Measurements from ENCODE around the gene TMOD1.

The TMOD1 gene

DNA sequence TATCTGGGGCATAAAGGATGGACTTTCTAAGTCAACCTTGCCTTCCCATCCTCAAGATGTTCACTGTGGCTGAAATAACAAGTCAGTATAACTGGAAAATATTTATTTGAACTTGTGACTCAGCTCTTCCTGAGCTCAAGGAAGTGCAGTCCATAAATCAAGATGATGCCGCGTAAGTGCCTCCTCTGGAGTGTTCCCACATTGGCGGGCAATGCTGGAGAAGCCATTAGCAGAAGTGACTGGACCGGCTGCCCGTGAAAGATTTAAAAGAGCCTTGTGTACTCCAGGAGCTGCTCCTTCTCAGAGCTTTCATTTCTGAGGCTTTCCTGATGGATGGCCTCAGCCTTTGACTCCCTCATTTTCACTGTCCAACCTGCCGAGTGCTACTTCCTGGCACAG is 17.4 kb downstream of the TMOD1 start:
- no peak for DNase-seq

DNA sequence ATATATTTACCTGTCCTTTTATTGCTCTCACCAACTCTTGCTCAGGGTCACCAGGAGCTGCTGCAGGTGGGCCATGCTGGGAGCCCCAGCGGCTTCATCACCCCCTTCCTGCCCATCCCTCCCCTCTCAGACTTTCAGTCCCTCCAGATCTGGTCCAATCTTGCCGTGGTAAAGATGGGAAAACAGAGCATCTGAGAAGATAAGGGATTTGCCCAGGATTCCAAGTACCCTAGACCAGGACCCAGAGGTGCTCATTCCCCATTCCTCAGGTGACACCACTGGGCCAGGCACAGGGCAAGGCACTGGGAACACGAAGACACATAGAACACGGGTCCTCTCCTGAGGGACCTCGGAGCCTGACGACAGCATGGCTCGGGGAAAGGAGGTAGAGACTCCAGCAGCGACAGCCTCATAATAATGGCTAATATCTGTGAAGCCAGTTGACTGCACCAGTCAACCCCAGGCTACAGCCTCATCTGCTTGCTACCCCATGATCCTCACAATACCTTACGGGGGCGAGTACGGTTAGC is 18.0 kb downstream of the TMOD1 start:
- DNase-seq: no peak

DNA sequence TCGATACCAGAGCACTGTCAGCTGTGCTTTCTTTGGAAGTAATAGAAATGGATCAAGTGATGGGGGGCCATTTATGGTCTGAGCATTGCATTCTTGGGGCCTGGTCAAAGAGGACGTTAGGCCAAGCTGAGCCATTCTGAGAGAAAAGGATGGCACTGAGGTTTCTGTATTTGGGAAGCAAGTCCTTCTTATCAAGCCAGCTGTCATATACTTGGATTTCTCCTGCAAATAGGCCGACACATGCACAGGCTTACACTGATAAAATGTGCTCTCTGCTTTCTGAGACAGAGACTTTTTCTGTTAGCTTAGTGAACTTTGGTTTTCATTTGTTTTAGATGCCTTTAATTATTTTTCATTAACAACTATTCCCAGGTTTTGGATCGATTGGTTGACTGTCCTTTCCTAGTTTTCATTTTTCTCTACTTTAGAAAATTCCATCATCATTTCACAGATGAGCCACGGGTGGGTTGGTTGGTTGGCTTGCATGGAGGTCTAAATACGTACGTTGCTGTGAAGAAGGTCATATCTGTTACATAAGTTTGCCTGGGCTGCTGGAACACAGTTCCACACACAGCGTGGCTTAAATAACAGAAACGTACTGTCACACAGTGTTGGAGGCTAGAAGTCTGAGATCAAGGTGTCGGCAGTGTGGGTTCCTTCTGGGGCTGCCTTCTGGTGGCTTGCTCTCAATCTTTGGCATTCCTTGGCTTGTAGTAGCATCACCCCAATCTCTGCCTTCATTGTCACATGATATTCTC is 20.3 kb downstream of the TMOD1 start:
- DNase-seq: no peak

DNA sequence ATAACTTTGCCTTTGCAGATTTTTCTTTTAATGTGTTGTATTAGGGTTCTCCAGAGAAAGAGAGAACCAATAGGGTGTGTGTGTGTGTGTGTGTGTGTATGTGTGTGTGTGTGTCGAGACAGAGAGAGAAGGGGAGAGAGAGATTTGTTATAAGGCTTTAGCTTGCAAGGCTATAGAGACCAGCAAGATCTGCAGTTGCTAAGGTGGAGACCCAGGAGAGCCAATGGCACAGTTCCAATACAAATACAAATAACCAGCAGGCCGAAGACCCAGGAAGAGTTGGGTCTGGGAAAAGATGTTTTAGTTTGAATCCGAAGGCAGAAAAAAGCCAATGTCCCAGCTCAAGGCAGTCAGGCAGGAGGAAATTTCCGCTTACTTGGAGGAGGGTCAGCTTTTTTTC is 23.0 kb downstream of the TMOD1 start:
- DNase-seq: no peak

DNA sequence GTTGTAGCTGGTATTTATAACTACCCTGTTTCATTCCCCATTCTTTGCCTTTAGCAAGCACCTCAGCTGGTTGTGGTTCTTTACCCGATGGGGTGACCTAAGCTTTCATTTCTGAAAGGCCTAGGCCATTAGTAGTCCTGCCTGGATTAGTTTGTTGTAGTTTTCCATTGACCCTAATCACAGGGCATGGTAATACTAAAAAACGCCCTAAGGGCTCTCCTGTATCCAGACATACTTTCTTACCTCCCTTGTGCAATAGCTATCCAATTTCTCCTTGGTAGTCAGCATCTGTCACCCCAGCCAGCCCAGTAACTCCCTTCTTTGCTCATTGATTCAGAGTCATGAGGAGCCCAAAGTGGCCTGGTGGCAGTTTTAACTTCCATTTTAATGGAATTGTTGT is 24.0 kb downstream of the TMOD1 start:
- DNase-seq: no peak

DNA sequence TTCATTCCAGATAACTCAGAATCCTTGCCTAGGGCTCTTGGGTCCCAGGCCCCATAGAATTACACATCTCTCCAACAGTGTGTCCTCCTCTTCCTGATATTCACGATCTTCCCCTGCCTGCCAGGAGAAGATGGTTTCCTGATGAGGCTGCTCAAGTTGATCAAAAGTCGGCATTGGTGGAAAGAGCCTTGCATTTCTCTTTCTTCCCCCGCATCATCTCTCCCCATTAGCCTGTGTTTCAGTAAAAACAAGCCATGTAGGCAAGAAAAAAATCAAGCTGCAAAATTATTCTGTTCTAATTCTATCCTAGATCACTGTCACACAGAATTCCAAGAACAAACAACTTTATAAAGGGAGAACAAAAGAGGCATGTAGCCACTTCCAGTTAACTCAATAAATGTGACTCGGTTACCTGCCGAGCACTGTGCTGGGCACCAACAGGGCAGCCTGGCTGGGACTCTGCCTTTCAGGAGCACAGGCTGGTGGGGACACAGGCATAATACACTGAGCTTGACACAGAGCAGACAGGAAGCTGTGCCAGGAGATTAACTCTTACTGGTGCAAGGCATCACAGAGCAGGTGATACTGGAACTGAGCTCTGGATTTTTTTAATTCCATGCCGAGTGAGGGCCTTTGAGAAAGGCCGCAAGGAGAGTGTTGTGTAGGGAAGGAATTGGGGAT is 25.6 kb downstream of the TMOD1 start:
- DNase-seq: no peak

DNA sequence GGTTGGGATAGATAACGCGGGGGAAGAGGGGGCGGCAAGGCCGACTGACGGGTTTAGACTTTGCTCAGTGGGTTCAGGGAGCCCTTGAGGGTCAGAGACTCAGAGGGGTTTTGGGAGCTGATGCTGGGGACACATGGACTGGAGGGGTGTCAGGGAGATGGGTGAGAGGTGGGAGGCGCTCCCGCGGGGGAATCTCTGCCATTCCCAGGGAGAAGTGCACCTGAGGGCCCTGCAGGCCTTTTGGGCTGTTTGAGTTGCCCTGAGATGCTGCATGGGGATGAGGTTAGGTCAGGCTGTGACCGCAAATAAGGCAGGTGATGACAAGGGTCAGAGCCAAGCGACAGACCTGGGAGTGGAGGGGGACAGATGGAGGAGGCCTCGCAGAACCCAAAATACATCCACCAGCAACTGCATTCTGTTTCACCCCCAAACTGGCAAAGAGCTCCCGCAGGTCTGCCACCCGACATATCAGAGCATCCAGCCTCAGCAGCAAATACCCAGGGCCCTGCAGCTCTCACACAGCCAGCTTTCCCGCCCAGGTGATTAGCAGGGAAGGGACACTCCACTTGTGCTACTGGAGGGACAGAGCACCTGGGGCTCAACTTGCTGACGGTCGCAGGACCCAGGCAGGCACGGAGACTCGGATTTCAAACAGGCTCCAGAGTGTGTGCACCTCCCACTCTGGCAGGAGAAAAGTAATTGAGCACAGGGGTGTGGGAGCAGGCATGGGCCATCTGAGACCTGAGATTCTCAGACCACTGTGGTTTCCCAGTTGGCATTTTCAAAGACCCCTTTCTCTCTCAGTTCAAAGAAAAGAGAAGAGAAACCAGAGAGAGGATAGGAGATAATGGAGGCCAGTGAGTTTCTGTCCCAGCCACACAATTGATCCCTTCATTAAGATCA is 26.4 kb downstream of the TMOD1 start:
- DNase-seq: no peak

DNA sequence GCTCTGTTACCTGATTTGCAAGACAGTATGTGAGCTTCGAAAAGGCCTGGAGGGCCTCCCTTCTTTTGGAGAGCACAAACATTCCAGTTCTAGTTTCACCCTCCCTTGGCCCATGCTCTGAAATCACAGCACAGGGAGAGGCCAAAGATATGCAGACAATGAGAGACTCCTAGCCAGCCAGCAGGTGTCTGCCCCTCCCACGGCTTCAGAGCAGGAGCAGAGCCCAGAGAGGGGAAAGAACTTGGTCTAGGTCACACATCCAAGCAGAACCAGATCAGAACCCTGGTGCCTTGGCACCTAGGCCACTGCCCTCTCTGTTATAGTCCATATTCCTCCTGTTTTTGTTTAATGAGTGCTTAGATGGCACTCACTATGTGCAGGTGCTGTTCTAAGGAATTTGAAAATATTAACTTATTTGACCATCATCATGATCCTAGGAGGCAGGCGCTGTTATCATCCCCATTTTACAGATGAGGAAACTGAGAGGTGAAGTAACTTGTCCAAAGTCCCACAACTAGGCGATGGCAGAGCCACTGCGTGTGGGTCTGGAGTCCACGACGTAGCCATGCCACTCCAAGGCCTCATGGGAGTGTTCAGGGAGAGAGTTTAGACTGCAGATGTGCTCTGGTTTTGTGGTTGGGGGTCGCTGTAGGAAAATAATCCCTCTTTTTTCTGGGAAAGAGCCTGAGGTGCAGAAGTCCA is 27.2 kb downstream of the TMOD1 start:
- DNase-seq: no peak

DNA sequence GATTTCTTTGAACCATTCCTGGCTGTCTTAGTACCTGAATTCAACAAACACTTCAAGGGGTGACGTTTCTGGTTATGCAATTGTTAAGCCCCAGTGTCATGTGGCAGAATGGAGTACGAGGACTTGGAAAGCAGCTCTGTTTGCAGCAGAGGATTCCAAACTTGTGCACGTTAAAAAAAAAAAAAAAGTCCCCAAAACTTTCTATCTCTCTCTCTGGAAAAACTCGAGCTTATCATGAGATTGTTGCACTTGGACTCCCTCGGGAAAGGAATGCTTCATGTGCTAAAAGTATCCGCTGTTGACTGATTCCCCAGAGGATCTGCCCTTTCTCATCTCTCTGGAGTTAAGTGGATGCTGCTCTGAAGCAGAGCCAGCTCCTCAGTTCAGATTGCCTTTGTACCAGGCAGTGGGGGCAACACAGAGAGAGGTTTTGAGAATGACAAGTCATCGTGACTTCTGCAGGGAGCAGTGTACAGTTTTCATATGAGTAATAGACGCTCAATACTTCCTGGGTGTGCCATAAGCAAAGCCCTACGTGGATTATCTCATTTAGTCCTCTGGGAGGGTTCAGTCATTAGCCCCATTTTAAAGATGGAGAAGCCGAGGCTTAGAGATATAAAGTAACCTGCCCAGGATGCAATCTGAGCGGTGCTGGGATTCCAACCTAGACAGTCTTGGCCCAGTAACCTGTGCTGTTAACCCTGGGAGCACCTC is 28.1 kb downstream of the TMOD1 start:
- DNase-seq: no peak

DNA sequence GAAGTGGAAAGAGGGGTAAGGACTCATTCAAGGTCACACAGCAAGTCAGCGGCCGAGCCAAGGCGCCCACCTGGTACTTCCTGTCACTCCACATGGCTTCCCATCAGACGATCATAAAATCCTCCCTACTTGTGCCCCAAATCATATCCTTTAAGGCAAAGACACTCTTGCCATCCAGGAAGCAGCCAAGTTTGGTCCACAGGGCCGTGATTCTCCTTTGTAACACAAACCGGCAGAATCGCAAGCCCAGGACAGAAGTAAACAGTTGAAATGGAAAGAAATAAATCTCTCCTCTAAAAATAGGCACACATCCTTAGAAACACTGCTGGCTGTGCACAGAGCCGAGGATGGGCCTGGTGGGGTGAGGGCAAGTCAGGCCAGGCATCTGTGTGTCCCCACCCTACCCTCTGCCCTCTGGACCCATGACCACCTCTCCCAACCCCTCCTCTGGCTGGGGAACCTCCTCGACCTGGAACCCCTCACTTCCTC is 30.5 kb downstream of the TMOD1 start:
- no peak for DNase-seq

DNA sequence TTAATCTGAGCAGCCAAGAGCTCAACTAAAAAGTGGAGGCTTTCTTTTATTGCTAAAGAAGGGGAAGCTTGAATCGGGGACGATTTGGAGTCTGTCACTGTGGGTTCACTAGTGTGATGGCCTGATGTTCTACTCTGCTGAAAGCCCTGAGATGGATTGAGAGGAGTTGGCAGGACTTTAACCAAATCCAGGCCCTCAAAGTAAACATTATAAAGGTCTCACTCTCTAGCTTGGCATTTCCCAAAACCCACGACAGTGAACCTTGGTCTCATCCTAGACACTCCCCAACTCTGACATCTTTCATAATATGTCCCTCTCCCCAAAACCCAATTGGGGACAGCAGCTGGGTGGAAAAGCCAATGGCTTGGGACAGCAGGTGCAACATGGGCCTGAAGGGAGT is 32.7 kb downstream of the TMOD1 start:
- no peak for DNase-seq

DNA sequence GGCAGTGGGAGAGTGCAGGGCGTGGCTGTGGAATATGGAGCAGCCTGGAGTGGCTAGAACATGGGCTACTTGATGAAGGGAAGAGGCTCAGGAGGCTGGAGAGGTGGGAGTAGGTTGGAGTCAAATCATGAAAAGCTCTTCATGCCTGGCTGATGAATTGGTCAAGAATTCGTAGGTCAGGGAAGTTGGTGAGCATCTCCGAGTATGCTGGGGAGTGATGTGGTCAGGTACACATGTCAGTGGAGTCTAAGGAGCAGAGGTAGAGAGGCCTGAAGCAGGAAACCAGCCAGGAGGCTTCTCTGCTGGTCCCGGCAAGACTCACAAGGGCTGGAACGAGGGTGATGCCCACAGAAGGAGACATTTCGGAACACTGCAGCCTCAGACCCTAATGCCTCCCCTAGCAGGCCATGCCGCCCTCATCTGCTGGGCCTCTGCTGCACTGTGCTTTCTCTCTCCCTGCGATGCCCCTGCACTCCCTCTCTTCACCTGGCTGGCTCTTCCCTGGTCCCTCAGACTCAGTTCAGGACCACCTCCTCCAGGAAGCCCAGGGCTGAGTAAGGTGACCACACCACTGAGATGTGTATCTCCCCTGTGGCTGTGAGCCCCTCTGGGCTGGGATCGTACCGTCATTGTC is 33.6 kb downstream of the TMOD1 start:
- DNase-seq: no peak

DNA sequence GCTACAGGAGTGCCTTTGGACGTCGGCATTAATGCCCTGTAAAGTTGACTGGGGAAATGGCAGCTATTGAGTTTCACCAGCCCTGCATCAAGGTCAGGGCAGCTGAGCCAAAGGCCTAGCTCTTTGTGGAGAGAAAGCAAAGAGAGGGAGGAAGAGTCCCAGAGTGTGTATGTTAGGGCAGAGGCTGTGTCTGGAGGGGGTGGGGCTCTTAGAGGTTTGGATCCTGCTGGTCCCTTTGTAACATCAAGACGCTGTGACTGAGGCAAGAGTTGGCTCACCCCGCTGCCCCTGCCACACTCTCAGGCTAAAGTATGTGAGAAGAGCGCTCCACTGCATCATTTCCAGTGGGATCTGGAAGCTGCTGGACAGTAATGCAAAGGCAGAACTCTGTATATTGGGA is 34.3 kb downstream of the TMOD1 start:
- DNase-seq: no peak

DNA sequence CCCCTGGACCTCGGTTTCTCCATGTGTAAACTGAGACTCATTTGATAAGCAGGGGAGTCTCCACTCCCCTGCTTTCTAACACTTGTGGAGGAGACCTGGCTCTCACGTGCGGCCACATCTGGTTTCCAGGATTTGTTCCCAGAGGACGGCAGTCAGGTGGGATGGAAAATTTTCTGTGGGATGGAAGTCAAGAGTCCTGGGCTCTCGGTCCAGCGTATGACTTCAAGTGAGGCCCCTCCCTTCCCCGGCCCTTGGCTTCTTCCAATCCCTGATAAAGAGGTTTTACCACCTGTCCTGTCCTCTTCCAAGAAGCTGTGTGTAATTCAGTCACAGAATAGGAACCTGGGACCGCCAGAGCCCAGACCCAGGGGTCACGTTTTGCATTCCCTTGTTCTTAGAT is 35.0 kb downstream of the TMOD1 start:
- no peak for DNase-seq

DNA sequence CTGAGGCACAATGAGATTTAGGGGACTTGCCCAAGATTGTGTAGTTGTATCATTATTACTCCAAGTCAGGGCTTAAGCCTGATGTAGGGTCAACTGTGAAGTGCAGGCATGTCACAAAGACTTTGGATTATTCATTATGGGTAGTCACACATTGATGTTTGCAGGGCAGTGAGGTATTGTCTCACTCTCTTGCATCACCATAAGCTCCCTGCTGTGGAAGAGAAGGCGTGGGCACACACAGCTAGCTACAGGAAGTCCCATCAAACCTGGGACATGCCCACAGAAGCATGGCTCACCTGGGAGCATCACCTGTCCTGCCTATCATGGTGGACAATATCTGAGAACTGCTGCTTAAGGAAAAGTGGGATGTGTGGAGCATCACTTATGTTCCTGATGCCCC is 42.1 kb downstream of the TMOD1 start:
- DNase-seq: no peak

DNA sequence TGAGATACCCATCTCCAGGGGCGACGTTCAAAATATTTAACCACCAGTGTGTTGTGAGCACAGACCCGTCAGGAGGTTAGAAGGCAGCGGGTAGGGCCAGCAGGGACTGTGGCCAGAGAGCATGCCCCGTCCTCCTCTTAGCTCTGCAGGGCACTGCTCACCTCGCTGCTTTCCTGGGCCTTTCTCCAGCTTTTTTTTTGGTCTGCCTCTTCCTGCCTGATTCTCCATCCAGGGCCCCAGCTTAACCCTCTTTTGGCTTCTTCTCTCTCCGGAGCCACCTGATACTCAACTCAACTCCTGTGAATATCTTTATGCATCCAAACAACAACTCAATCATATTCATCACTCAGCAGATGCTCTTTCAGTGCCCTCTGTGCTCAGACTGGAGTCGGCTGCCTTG is 44.0 kb downstream of the TMOD1 start:
- no peak for DNase-seq

DNA sequence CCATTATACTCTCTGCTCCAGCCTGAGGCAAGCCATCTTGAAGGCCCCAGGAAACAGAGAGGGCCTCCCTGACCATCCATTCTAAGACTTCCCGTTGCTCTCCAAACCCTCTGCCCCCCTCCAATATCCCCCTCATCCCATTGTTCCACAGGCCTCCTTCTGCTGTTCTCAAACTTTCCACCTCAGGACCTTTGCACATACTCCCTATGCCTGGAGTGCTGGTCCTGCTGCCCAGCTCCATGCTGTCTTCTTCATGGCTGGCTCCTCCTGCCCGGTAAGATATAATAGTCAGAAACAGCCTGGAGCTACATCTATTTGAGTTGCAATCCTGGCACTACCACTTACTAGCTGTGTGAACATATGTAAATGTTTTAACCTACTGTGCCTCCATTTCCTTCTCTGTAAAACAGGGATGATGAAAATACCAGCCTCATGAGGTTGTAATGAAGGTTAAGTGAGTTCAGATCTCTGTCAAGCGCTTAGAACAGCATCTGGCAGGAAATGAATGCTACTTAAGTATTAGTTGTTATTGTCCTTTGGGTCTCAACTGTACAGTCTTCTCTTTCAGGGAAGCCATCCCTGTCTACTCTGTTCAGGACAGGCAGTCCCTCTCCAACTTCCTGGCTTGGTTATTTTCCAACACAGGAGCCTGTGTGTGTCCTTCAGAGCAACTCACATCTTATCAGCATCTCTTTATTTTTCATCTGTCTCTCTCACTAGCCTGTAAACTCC is 45.8 kb downstream of the TMOD1 start:
- DNase-seq: no peak

DNA sequence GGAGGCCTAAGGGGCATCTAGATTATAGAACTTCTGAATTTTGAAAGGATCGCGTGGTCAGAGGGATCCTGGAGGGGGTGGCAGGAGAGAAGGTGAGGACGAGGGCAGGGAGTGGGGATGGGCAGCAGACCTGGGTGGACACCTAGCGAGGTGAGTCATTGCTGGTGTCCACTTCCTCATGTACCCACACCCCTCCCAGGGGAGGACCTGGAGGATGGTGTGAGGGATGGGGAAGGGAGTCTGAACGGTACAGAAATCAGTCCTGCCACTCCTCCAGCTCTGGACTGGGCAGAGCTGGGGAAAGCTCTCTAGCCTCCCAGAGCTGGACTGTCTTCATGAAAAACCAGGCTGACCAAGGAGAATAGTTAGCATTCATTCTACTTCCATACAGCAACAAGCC is 46.9 kb downstream of the TMOD1 start:
- DNase-seq: no peak

DNA sequence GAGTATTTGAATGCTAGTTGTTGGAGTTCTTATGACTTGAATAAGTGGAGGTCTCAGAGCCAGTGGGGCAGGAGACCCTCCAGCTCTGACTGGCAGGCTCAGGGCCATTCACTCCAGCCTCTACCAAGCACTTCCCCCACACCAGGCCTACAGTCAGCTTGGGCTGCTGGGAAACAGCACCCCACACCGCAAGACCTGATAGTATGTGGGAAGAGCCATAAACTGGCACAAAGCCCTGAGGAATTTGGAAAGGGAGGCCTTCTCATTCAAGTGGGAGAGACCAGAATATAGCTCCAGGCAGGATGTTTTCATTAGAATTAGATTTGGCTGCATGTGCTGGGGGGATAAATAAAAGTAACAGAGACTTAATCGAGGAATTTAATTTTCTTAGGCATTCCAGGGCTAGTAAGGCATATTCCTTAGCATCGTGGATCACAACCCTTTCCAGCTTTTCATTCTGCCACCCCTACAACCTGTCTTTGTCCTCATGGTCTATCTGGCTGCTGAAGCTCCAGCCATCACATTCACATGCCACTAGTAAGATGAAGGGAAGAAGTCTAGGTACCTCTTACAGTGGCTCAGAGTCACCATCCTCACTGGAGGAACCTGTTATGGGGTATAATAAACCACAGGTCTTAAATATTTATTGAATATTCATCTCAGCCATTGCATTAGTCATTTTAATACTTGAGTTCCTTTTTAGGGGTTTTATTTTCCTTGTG is 47.5 kb downstream of the TMOD1 start:
- DNase-seq: no peak

DNA sequence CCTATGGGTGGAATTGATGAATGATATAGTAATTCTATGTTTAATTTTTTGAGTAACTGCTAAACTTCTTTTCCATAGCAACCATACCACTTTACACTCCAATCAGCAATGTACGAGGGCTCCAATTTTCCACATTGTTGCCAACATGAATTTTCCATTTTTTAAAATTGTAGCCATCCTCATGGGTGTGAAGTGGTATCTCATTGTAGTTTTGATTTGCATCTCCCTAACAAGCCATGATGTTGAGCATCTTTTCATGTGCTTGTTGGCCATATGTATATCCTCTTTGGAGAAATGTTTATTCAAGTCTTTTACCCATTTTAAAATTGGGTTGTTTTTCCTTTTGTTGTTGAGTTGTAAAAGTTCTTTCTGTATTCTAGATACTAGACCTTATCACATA is 48.9 kb downstream of the TMOD1 start:
- no peak for DNase-seq

Data from activated CD4-positive, alpha-beta T cell treated with anti-CD3 and anti-CD28 coated beads for 1 hour (primary cell).